Measurements from ENCODE around the gene CSTA. TPM values are rescaled to one million over a fixed set of nuclear protein-coding genes. Genes with fewer than 3 reads are reported as not detected.

CSTA gene
- total RNA-seq, 8 experiments from 2014 or later = 0.16 to 4.5 (median 0.85) TPM; not detected in 3

DNA sequence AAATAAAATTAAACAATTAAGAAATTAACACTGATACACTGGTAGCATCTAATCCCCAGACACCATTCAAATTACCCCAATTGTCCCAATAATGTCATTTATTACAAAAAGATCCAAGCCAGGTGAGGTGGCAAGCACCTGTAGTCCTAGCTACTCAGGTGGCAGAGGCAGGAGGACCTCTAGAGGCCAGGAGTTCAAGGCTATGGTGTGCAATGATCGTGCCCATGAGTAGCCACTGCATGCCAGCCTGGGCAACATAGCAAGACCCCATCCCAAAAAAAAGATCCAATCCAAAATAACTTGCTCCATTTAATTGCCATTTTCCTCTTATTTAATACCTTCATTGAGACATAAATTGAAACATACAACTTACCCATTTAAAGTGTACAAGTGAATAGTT lies 17.8 kb downstream of the CSTA start:
- ATAC-seq (replicated peaks in 6 of 8) = no peak
- in situ Hi-C loops (cut with MboI; ENCODE audit: low pct_unique_long_range_greater_than_20kb in 2 of 9, low sequenced_read_pairs in 9 of 9, unreplicated experiment in 9 of 9) = no loop called here
- Histone ChIP-seq H3K27ac (no peak overlapping the region), H3K4me3 (no peak overlapping the region), H3K4me1 (replicated peaks in 1 of 2) (no peaks in the 10 kb centered on the region)
- WGBS, 10 experiments = 13 to 86% (median 60%) methylated on average over 1 of the region's 1 CpG; no CpG with 5 or more reads in 5 of the 10 experiments

DNA sequence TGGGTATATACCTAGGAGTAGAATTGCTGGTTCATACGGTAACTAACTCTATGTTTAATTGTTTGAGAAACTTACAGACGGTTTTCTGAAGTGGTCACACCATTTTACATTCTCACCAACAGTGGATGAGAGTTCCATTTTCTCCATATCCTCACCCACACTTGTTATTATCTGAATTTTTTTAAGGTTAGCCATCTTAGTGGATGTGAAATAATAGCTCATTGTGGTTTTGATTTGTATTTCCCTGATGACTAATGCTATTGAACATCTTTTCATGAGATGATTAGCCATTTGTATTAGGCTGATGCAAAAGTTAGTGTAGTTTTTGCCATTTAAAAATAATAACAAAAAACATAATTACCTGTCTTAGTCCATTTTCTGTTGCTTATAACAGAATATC lies 18.6 kb downstream of the CSTA start:
- 40 to 88% (median 68%) methylated on average over 1 to 2 of the region's 2 CpGs for WGBS, 10 experiments
- no peaks in the 10 kb centered on the region for H3K4me1 ChIP-seq (replicated peaks in 1 of 2)
- H3K4me3 ChIP-seq = no peak overlapping the region
- H3K27ac ChIP-seq = no peak overlapping the region
- ATAC-seq (replicated peaks in 6 of 8) = no peak
- in situ Hi-C loops (cut with MboI; ENCODE audit: low pct_unique_long_range_greater_than_20kb in 2 of 9, low sequenced_read_pairs in 9 of 9, unreplicated experiment in 9 of 9) = no loop called here

DNA sequence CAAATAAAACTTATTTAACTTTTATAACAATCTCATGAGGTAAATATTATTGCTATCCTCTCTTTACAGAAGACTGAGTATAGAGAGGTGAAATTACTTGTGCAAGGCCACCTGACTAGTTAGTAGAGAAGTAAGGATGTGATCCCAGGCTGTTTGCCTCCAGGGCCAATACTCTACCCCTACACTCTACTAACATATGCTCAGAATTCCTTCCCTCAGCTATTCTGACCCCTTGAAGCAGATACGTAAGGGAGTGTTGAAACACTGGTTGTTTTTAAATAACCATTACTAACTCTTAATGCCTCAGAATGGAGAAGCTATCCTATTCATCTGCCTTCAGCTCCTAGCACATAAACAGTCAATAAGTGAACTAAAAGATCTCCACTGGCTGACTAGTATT lies 24.1 kb downstream of the CSTA start:
- WGBS, 10 experiments = 40 to 100% (median 80%) methylated on average over 1 of the region's 1 CpG; no CpG with 5 or more reads in 3 of the 10 experiments
- Histone ChIP-seq H3K4me1 (replicated peaks in 1 of 2) (no peaks in the 10 kb centered on the region), H3K27ac (no peak overlapping the region), H3K4me3 (no peak overlapping the region)
- no peak for ATAC-seq (replicated peaks in 6 of 8)
- in situ Hi-C loops (cut with MboI; ENCODE audit: low pct_unique_long_range_greater_than_20kb in 2 of 9, low sequenced_read_pairs in 9 of 9, unreplicated experiment in 9 of 9) = no loop called here

- in situ Hi-C loops (cut with MboI; ENCODE audit: low pct_unique_long_range_greater_than_20kb in 2 of 9, low sequenced_read_pairs in 9 of 9, unreplicated experiment in 9 of 9) = no loop called here
- no peak for ATAC-seq (replicated peaks in 6 of 8)
- Histone ChIP-seq H3K4me1 (replicated peaks in 1 of 2) (no peaks in the 10 kb centered on the region), H3K4me3 (no peak overlapping the region), H3K27ac (no peak overlapping the region)
- WGBS, 10 experiments = 0 to 91% (median 85%) methylated on average over 1 to 5 of the region's 5 CpGs; no CpG with 5 or more reads in 1 of the 10 experiments
Observed at GRCh38 chr3:122350814-122351418, 25.9 kb downstream of the CSTA start.

DNA sequence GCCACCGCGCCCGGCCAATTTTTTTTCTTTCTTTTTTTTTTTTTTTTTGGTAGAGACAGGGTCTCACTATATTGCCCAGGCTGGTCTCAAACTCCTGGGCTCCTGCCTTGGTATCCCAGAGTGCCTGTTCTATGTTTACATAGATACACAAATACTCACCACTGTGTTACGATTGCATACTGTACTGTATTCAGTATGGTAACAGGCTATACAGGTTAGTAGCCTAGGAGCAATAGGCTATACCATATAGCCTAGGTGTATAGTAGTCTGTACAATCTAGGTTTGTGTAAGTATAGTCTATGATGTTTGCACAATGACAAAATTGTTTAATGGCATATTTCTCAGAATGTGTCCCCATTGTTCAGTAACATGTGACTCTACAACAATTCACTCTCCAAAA lies 26.6 kb downstream of the CSTA start:
- no peak for ATAC-seq (replicated peaks in 6 of 8)
- Histone ChIP-seq H3K4me1 (replicated peaks in 1 of 2) (no peaks in the 10 kb centered on the region), H3K4me3 (no peak overlapping the region), H3K27ac (no peak overlapping the region)
- in situ Hi-C loops (cut with MboI; ENCODE audit: low pct_unique_long_range_greater_than_20kb in 2 of 9, low sequenced_read_pairs in 9 of 9, unreplicated experiment in 9 of 9) = no loop called here
- 60 to 100% (median 100%) methylated on average over 1 to 3 of the region's 4 CpGs; no CpG with 5 or more reads in 4 of the 10 experiments for WGBS, 10 experiments

- Histone ChIP-seq H3K4me3 (no peak overlapping the region), H3K4me1 (replicated peaks in 1 of 2) (no peaks in the 10 kb centered on the region), H3K27ac (no peak overlapping the region)
- in situ Hi-C loops (cut with MboI; ENCODE audit: low pct_unique_long_range_greater_than_20kb in 2 of 9, low sequenced_read_pairs in 9 of 9, unreplicated experiment in 9 of 9) = no loop called here
- no peak for ATAC-seq (replicated peaks in 6 of 8)
- WGBS, 10 experiments = 21 to 100% (median 76%) methylated on average over 1 to 2 of the region's 2 CpGs; no CpG with 5 or more reads in 6 of the 10 experiments
Observed at GRCh38 chr3:122353215-122353614, 28.2 kb downstream of the CSTA start.

- H3K4me3 ChIP-seq = no peak overlapping the region
- no peak overlapping the region for H3K27ac ChIP-seq
- WGBS, 10 experiments = 60 to 100% (median 89%) methylated on average over 1 of the region's 1 CpG; no CpG with 5 or more reads in 2 of the 10 experiments
- in situ Hi-C loops (cut with MboI; ENCODE audit: low pct_unique_long_range_greater_than_20kb in 2 of 9, low sequenced_read_pairs in 9 of 9, unreplicated experiment in 9 of 9) = no loop called here
- no peak for ATAC-seq (replicated peaks in 6 of 8)
- no peaks in the 10 kb centered on the region for H3K4me1 ChIP-seq (replicated peaks in 1 of 2)
Observed at GRCh38 chr3:122353893-122354401, 28.9 kb downstream of the CSTA start.

DNA sequence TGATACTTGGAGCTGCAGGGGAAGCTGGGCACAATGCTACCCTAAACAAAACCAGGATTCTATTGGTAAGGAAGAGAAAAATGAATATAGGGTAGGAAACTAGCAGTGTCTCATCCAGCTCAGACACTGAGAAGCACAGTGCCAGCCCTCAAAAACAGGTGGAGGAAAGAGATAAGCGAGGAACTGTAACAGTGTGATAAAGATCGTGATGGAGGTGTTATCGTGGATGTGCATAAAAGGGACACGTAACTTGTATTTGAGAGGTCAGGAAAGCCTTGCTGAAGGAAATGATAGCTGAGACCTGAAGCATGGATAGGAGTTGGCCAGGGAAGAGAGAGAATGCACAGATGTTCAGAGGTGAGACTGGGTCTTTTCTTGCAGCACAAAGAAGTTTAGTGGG lies 30.6 kb downstream of the CSTA start:
- 67 to 100% (median 90%) methylated on average over 1 to 4 of the region's 4 CpGs; no CpG with 5 or more reads in 2 of the 10 experiments for WGBS, 10 experiments
- no peak for ATAC-seq (replicated peaks in 6 of 8)
- no peaks in the 10 kb centered on the region for H3K4me1 ChIP-seq (replicated peaks in 1 of 2)
- H3K4me3 ChIP-seq = no peak overlapping the region
- in situ Hi-C loops (cut with MboI; ENCODE audit: low pct_unique_long_range_greater_than_20kb in 2 of 9, low sequenced_read_pairs in 9 of 9, unreplicated experiment in 9 of 9) = no loop called here
- H3K27ac ChIP-seq = no peak overlapping the region

GRCh38 chr3:122356402-122356801 lies 31.4 kb downstream of the CSTA start:
- in situ Hi-C loops (cut with MboI; ENCODE audit: low pct_unique_long_range_greater_than_20kb in 2 of 9, low sequenced_read_pairs in 9 of 9, unreplicated experiment in 9 of 9) = no loop called here
- Histone ChIP-seq H3K27ac (no peak overlapping the region), H3K4me1 (replicated peaks in 1 of 2) (no peaks in the 10 kb centered on the region), H3K4me3 (no peak overlapping the region)
- WGBS, 10 experiments = 40 to 100% (median 81%) methylated on average over 1 to 4 of the region's 4 CpGs; no CpG with 5 or more reads in 3 of the 10 experiments
- peak in 3 of 8 experiments; percentile 59 to 72 (median 69) for ATAC-seq (replicated peaks in 6 of 8)

GRCh38 chr3:122357828-122358702 lies 33.0 kb downstream of the CSTA start:
- Histone ChIP-seq H3K27ac (no peak overlapping the region), H3K4me3 (no peak overlapping the region), H3K4me1 (replicated peaks in 1 of 2) (no peaks in the 10 kb centered on the region)
- 40 to 100% (median 82%) methylated on average over 1 to 2 of the region's 2 CpGs; no CpG with 5 or more reads in 1 of the 10 experiments for WGBS, 10 experiments
- in situ Hi-C loops (cut with MboI; ENCODE audit: low pct_unique_long_range_greater_than_20kb in 2 of 9, low sequenced_read_pairs in 9 of 9, unreplicated experiment in 9 of 9) = no loop called here
- peak in 1 of 8 experiments; percentile 52 for ATAC-seq (replicated peaks in 6 of 8)

GRCh38 chr3:122358703-122359032 lies 33.6 kb downstream of the CSTA start:
- Histone ChIP-seq H3K4me1 (replicated peaks in 1 of 2) (no peaks in the 10 kb centered on the region), H3K27ac (no peak overlapping the region), H3K4me3 (no peak overlapping the region)
- ATAC-seq (replicated peaks in 6 of 8) = peak in 1 of 8 experiments; percentile 25
- WGBS, 10 experiments = 100% methylated on average over 1 to 2 of the region's 2 CpGs; no CpG with 5 or more reads in 4 of the 10 experiments
- in situ Hi-C loops (cut with MboI; ENCODE audit: low pct_unique_long_range_greater_than_20kb in 2 of 9, low sequenced_read_pairs in 9 of 9, unreplicated experiment in 9 of 9) = no loop called here

DNA sequence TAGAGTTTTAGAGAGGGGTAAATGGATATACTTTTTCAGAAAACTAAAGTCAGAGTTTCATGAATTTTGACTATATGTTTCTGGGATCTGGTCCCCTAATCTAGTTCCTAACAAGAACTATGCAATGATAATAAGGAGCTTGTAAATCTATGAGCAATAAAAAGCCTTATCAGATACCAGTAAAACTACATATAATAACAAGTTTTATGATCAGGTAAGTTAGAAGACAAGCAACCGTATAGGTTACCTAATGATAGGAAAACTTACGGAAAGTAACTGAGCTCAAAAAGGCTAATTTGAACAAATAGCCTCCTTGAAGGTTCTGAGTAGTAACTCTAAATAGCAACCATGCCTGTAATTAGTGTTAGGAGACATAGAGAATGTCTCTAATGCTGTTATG lies 37.0 kb downstream of the CSTA start:
- Histone ChIP-seq H3K4me1 (replicated peaks in 1 of 2) (no peaks in the 10 kb centered on the region), H3K4me3 (no peak overlapping the region), H3K27ac (no peak overlapping the region)
- 80 to 100% (median 97%) methylated on average over 1 to 2 of the region's 2 CpGs; no CpG with 5 or more reads in 1 of the 10 experiments for WGBS, 10 experiments
- in situ Hi-C loops (cut with MboI; ENCODE audit: low pct_unique_long_range_greater_than_20kb in 2 of 9, low sequenced_read_pairs in 9 of 9, unreplicated experiment in 9 of 9) = no loop called here
- no peak for ATAC-seq (replicated peaks in 6 of 8)

DNA sequence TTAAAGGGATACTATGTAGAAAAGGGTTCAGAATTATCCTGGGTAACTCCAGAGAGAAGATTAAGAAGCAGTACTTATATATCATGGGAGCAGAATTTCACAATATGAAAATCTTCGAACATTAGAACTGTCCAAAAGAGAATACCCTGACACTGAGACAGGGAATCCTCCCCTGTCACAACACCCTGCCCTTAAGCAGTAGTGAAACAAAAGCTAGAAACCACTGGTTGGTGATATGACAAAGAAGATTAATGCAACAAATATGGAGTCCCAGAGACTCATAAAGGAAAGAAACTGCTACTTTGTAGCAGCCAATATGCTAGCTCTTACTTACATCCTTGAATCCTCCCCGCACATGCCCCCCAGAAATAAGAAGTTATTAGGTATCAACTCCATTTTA lies 39.4 kb downstream of the CSTA start:
- 0 to 100% (median 64%) methylated on average over 1 to 2 of the region's 2 CpGs; no CpG with 5 or more reads in 2 of the 10 experiments for WGBS, 10 experiments
- in situ Hi-C loops (cut with MboI; ENCODE audit: low pct_unique_long_range_greater_than_20kb in 2 of 9, low sequenced_read_pairs in 9 of 9, unreplicated experiment in 9 of 9) = no loop called here
- Histone ChIP-seq H3K4me3 (no peak overlapping the region), H3K27ac (no peak overlapping the region), H3K4me1 (replicated peaks in 1 of 2) (no peaks in the 10 kb centered on the region)
- no peak for ATAC-seq (replicated peaks in 6 of 8)
